GM18526 (cell line): ENCODE data around the gene GPR3.

ENCODE experiments used
- POLR2A ChIP-seq: IDR thresholded peaks from 3 replicates; pipeline ENCODE4 v1.6.1; 2011; ENCODE audit not compliant: insufficient read length; ENCODE audit errors: extremely low read depth

GPR3 gene

DNA sequence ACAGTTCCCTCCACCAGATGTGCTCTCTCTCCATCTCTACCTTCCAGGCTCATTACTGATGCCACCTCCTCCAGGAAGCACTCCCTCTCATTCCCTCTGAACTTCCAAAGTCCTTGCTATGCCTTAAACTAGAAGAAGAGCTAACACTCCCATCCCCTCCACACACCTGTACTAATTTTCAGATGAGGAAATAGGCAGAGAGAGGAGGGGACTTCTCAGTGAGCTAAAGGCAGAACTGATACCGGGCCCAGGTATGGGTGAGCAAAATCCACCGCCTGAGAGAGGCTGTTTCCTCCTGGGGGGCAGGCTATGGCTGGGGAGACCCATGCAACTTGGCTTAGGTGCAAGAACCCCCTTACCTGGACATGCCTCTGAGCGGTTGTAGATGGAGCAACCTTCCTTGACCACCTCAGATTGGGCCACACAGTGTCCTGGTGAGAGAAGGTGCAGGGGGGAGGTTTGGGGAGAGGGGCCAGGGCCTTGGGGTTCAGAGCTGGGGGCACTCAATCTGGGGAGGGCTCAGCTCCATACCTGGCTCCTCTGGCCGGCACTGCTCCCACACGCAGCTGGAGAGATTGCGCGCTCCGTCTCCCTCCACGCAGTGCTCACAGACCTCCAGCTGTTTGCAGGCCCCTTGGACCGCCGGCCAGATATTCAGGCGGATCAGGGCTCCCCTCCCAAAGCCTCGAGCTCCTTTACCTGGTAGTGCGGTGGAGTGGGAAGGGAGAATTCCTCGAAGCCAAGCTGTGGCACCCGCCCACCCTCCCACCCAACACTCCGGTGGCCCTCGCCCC lies 10.3 kb upstream of the GPR3 start:
- TF ChIP-seq POLR2A: no peak

DNA sequence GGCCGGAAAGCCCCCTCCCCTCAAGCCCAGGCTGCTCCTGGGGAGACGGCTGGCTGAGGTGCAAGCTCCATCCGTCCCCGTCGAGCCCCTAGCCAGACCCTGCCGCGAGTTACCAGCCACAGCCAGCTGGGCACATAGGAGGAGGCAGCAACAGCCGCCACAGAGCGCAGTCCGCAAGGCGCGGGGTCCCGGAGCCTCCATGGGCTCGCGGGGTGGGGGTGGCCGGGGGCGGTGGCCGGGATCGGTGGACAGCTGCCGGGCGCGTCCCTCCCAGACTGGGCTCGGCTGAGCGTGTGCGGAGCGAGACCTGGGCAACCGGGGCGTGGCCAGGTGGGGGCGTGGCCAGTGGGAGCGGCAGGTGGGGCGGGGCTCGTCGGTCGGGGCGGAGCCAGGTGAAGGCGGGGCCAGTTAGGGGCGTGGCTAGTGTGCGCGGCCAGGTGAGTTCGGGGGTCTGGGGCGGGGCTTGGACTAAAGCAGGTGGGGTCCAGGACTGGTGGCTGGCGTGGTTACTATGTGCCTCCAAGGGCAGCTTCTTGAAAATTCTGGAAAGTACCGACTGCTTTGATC lies 9.3 kb upstream of the GPR3 start, which contains the start of gene CD164L2:
TSS of gene CD164L2 (minus strand) at position 295 of the 567 bp plus-strand sequence. CDS start at position 201, 94 bp downstream.
- TF ChIP-seq POLR2A: no peak

DNA sequence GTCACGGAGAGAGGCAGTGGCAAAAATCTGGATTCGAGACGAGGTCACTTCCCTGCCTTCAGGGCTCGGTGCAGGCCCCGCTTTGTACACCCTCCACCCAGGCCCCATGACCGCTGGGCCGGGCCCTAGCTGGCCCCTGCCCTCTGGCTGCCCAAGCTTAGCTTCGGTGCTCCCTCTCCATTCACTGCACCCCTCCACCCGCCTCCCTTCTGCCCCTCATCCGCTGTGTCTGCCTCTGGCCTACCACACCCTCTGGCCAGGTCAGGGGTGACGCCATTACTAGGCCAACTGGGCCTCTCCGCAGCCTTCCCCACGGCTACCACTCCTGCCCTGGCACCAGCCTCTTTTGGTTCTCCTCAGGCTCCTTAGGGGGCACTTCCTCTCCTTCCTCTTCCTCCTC lies 8.8 kb upstream of the GPR3 start:
- no peak for TF ChIP-seq POLR2A

DNA sequence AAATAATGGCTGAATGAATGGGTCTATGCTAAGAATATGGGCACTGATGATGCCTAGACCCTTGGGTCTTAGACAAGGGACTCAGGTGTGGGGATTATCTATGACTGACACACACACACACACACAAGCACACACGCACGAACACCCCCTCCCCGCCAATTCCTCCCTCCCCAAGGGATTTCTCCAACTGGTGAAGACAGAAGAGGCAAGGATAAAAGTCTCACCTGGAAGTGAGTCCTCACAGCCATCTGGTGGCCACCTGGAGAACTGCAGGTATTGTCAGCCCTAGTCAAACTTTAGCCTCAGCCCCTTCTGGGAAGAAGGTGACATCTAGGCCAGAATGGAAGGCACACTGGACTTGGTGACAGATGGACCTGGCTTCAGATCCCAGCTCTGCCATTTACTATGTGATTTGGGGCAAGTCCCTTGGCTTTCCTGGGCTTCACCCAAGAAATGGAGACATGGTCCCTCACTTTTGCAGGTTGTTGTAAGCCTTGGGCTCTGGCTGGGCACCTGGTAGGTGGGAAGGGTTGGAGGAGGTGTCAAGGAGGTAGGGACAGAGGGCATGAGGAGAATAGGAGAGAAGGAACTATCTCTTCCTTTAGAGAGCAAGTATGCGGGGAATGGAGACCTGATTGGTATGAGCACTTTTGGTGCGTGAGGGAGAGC lies 4.0 kb upstream of the GPR3 start:
- TF ChIP-seq POLR2A: no peak

- no peak for TF ChIP-seq POLR2A
Observed at GRCh38 chr1:27391511-27392095, 819 bp upstream of the GPR3 start.

DNA sequence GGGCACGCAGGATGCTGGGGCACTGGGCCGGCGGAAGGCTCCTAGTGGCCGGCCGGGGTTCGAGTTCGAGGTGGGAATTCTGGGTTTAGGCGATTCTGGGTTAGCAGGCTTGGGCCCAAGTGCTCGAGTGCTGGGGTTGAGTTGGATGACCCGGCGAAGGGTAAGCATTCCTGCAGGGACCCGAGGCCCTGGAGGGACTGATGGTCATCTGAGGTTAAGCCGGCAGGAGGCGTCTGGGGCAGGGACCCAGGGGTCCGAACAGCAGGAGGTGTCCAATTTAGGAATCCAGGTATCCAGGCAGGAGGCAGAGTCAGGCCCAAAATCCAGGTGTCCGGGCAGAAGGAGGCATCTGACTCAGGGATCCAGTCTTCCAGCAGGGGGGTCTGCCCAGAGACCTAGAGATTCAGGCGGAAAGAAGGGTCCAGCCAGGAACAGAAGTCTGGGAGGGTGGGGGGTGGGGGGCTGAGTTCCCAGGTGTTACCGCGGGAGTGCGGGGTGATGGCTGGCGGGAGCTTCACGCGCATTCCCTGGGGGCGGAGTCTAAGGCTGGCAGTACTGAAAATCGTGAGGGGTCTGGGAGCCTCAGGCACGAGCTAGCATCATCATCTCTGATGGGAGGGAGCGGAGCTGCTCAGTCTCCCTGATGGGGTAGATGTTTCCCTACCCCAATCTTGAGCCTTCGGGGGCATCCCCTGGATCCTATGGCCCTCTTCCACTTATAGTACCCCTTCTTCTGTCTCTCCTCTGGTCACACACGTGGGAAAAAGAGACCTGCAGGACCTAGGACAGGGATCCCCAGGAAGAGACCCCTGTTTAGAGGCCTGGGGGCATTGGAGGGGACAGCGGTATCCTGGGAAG lies 585 bp downstream of the GPR3 start:
- no peak for TF ChIP-seq POLR2A

- no peak for TF ChIP-seq POLR2A
Observed at GRCh38 chr1:27393641-27394281, 1.3 kb downstream of the GPR3 start.

DNA sequence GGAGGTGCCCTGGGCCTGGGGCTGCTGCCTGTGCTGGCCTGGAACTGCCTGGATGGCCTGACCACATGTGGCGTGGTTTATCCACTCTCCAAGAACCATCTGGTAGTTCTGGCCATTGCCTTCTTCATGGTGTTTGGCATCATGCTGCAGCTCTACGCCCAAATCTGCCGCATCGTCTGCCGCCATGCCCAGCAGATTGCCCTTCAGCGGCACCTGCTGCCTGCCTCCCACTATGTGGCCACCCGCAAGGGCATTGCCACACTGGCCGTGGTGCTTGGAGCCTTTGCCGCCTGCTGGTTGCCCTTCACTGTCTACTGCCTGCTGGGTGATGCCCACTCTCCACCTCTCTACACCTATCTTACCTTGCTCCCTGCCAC lies 1.8 kb downstream of the GPR3 start:
- TF ChIP-seq POLR2A: no peak

- TF ChIP-seq POLR2A: no peak
Observed at GRCh38 chr1:27394925-27395324, 2.5 kb downstream of the GPR3 start.

DNA sequence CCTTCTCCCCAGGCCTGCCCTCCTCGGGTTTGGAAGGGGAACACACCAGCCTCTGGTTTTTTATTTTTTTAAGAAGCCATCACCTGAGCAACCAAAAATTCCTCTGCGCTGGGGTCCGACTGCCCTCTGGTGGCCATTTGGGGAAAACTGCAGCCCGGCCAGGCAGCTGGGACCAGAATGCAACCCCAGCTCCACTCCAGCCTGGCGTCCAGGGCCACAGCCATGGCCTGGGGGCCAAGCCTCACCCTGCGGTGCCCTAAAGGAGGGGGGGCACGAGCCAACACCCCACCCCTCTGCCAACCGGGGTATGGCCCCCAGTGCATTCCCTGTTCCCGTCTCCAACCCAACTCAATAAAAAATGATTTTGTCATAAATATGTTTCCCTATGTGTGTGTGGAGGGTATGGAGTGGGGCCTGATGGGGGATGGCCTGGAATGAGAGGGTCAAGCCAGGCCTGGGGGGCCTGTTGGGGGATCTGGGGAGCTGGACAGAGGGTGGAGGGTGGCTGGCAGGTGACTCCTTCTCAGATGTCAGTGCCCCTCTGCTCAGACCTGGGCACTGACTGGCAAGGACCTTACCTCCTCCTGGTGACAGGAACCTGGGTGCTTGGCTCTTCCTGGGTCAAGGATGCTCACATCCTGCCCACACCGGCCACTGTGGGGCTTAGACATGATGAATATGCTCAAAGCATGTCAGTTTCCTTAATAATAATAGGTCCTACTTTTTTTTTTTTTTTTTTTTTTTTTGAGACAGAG lies 3.2 kb downstream of the GPR3 start:
- TF ChIP-seq POLR2A: no peak

- TF ChIP-seq POLR2A: no peak
Observed at GRCh38 chr1:27397110-27397509, 4.7 kb downstream of the GPR3 start.

GRCh38 chr1:27397749-27398148 lies 5.3 kb downstream of the GPR3 start:
- no peak for TF ChIP-seq POLR2A

DNA sequence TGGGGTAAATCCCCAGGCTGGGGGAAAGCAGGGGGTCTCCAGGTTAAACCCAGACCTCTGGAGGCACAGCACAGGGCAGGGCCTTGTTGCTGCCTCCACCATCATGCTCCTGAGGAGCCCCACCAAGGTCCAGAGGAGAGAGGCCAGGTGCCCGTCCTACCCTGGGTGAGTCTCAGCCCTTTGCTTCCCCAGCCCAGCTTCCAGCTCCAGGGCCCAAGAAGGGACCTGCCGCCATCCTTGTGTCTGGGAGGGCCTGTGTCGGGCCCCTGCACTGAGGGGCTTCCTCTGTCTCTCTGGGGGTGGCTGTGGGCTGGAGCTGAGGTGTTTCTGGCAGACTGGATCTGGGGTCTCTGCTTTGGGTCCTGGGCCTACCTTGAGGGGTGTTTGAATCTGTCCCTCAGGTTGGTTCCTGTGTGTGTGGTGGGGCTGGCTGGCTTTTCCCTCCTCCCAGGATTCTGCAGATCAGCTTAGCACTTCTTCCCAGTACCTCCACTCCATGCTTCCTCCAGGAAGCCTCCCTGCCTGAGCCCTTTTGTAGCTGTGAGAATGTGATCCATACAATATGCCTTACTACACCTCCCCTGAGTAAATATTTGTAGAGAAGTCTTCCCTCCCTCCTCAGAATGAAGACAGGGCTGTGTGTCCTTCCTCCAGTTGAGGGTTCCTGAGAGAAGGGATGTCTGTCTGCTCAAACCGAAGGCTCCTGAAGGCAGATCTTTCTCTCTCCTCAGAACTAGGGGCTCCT lies 6.2 kb downstream of the GPR3 start:
- TF ChIP-seq POLR2A: no peak
